Neural cell (in vitro differentiated cells): Measurements from ENCODE around the gene FBXO40.

ENCODE experiments used
- CTCF ChIP-seq: fragments of 450-650 bp; IDR thresholded peaks from 2 replicates; pipeline ENCODE4 v1.5.1; 2014; ENCODE audit warnings: antibody characterized with exemption, mild to moderate bottlenecking, moderate library complexity; ENCODE audit not compliant: poor library complexity, severe bottlenecking
- EZH2 ChIP-seq: fragments of 200-600, 300-800 bp; shearing (Covaris generic), sonication (generic); IDR thresholded peaks from 2 replicates; pipeline ENCODE4 v1.6.1; 2014; ENCODE audit warnings: antibody characterized with exemption, low read length, borderline replicate concordance, mild to moderate bottlenecking; ENCODE audit not compliant: insufficient read depth, poor library complexity, severe bottlenecking
- RAD21 ChIP-seq: fragments of 450-650 bp; conservative IDR thresholded peaks from 2 replicates; pipeline ENCODE4 v1.6.1; 2014; ENCODE audit warnings: antibody characterized with exemption, mild to moderate bottlenecking, moderate library complexity
- REST ChIP-seq: IDR thresholded peaks from 2 replicates; pipeline ENCODE4 v1.6.1; 2012; ENCODE audit warnings: borderline replicate concordance

GRCh38 chr3:121659586-121659985 is 66.4 kb downstream of the FBXO40 start:
- TF ChIP-seq RAD21: no peak
- no peak for TF ChIP-seq CTCF
- no peak for TF ChIP-seq REST
- no peak for TF ChIP-seq EZH2
